IPS-15b (cell line): ENCODE measurements around the gene BHLHE41.

Source experiments
- H3K27me3 ChIP-seq: one replicate; pipeline ENCODE4 v1.6.1; 2013; ENCODE audit warnings: low read length; ENCODE audit not compliant: control insufficient read depth, insufficient read depth
- H3K36me3 ChIP-seq: one replicate; pipeline ENCODE4 v1.6.1; 2013; ENCODE audit warnings: low read length; ENCODE audit not compliant: control insufficient read depth, insufficient read depth
- H3K4me1 ChIP-seq: one replicate; pipeline ENCODE4 v1.6.1; 2013; ENCODE audit warnings: mild to moderate bottlenecking, low read length; ENCODE audit not compliant: control insufficient read depth, insufficient read depth
- H3K4me3 ChIP-seq: one replicate; pipeline ENCODE4 v1.5.1; 2013; ENCODE audit warnings: low read depth, low read length
- H3K9ac ChIP-seq: one replicate; pipeline ENCODE4 v1.6.1; 2013; ENCODE audit warnings: low read depth, mild to moderate bottlenecking, low read length
- H3K9me3 ChIP-seq: one replicate; pipeline ENCODE4 v1.6.1; 2013; ENCODE audit warnings: mild to moderate bottlenecking, low read length; ENCODE audit not compliant: control insufficient read depth, insufficient read depth

BHLHE41 gene

DNA sequence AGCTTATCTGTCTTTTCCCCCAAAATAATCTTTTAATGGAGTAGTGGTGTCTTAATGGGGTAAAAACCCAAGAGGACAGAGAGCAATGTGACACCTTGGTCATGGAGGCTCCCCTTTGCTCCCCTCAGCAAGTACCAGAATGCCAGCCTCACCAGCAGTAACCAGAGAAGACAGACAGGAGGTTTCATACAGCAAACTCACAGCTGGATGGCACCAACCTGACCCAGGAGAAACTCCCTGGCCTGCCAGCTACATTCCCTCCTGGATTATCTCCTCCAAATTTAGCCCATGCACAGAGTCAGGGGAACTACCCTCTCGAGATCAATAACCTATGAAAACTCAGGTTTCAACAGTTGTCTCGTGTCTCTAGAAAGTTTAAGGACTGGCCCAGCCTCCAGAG, 15.9 kb downstream of the BHLHE41 start:
- Histone ChIP-seq H3K9me3 (no peaks in the 10 kb centered on the region), H3K4me1 (peaks cover 29% of the 10 kb centered on the region), H3K36me3 (no peaks in the 10 kb centered on the region)

GRCh38 chr12:26106347-26106746, 18.5 kb downstream of the BHLHE41 start:
- H3K4me1 ChIP-seq: peaks cover 16% of the 10 kb centered on the region
- H3K4me3 ChIP-seq: no peak overlapping the region
- H3K27me3 ChIP-seq: no peaks in the 10 kb centered on the region
- H3K9me3 ChIP-seq: no peaks in the 10 kb centered on the region
- H3K36me3 ChIP-seq: no peaks in the 10 kb centered on the region
- H3K9ac ChIP-seq: no peak overlapping the region

More for the DNA sequence above, 15.9 kb downstream of the BHLHE41 start:
- H3K9ac ChIP-seq: no peak overlapping the region
- no peaks in the 10 kb centered on the region for H3K27me3 ChIP-seq
- no peak overlapping the region for H3K4me3 ChIP-seq

DNA sequence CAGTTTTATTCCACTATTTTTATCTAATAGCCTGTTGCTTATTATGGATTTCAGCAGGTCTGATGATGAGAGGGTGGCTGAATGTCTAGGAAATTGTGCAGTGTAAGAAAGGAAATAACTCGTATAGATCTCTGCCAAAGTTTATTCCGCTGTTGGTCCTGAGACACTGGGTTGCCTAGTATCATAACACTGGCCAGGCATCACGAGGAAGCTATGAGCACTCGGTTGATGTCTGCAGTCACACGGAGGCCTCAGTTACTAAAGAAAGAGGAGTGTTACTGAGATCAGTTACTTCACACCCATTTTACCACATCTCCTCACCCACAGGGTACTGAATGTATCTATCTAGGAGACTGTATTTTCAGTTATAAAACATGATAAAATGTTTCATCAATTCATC, 21.9 kb downstream of the BHLHE41 start:
- Histone ChIP-seq H3K36me3 (no peaks in the 10 kb centered on the region), H3K4me3 (no peak overlapping the region), H3K9ac (no peak overlapping the region), H3K9me3 (no peaks in the 10 kb centered on the region), H3K27me3 (no peaks in the 10 kb centered on the region), H3K4me1 (no peaks in the 10 kb centered on the region)

- H3K4me1 ChIP-seq: no peaks in the 10 kb centered on the region
- H3K27me3 ChIP-seq: no peaks in the 10 kb centered on the region
- no peaks in the 10 kb centered on the region for H3K9me3 ChIP-seq
- H3K4me3 ChIP-seq: no peak overlapping the region
- no peaks in the 10 kb centered on the region for H3K36me3 ChIP-seq
- H3K9ac ChIP-seq: no peak overlapping the region
Measured at GRCh38 chr12:26101763-26102162, 23.1 kb downstream of the BHLHE41 start.

- no peaks in the 10 kb centered on the region for H3K9me3 ChIP-seq
- no peaks in the 10 kb centered on the region for H3K36me3 ChIP-seq
- no peak overlapping the region for H3K4me3 ChIP-seq
- H3K4me1 ChIP-seq: no peaks in the 10 kb centered on the region
- no peaks in the 10 kb centered on the region for H3K27me3 ChIP-seq
- no peak overlapping the region for H3K9ac ChIP-seq
Measured at GRCh38 chr12:26101350-26101734, 23.5 kb downstream of the BHLHE41 start.

DNA sequence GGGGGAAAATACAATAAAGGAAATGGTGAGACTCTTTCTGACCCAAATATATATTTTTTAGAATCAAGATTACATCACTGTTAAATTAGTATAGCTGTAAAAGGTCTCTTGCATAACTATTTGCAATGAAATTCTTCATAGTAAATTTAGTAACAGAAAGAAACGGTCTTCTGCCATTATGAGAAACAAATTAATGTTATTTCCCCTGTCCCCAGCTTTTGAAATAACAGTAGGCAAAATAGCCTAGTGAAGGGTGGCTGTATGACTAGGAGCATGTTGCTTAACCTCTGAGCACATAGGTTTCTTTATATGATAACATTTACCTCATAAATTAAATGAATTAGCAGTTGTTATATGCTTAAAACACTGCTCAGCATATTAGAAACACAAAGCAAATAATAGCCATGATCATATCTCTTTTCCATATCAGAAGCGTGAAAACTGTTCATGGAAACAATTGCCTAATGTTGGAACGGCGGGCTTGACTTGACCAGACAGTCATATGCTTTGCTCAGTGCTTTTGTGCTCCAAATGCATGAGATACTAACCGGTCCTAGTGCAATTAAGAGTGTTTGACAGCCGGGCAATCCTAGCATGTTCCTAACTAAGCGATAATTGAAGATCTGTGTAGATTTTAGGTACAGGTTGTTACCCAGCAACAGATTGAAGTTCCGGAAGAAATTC, 24.0 kb downstream of the BHLHE41 start:
- Histone ChIP-seq H3K4me1 (no peaks in the 10 kb centered on the region), H3K36me3 (no peaks in the 10 kb centered on the region), H3K4me3 (no peak overlapping the region), H3K9me3 (no peaks in the 10 kb centered on the region), H3K9ac (no peak overlapping the region), H3K27me3 (no peaks in the 10 kb centered on the region)

- H3K27me3 ChIP-seq: no peaks in the 10 kb centered on the region
- H3K9me3 ChIP-seq: no peaks in the 10 kb centered on the region
- no peak overlapping the region for H3K9ac ChIP-seq
- no peaks in the 10 kb centered on the region for H3K36me3 ChIP-seq
- no peak overlapping the region for H3K4me3 ChIP-seq
- no peaks in the 10 kb centered on the region for H3K4me1 ChIP-seq
Measured at GRCh38 chr12:26097046-26097878, 27.6 kb downstream of the BHLHE41 start.

GRCh38 chr12:26096036-26096435, 28.8 kb downstream of the BHLHE41 start:
- Histone ChIP-seq H3K36me3 (no peaks in the 10 kb centered on the region), H3K9ac (no peak overlapping the region), H3K27me3 (no peaks in the 10 kb centered on the region), H3K9me3 (no peaks in the 10 kb centered on the region), H3K4me3 (no peak overlapping the region), H3K4me1 (peaks cover 2% of the 10 kb centered on the region)

DNA sequence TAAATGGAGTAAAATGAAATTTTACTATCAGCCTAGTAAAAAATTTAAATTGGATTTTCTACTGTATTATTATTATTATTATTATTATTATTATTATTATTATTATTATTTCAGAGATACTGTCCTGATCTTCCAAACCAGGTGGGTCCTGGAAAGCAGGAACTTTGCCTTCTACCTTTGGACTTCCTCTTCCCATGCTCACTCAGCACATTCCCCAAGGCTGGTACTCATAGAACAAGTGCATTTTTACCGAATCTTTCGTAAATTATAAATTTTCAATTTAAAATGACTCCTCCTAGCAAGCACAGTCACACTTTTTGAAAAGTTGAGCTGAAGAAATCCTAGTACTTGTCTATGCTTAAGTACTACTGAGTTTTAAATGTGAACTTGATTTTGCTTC, 29.7 kb downstream of the BHLHE41 start:
- Histone ChIP-seq H3K9ac (no peak overlapping the region), H3K36me3 (no peaks in the 10 kb centered on the region), H3K4me1 (peaks cover 2% of the 10 kb centered on the region), H3K27me3 (no peaks in the 10 kb centered on the region), H3K9me3 (no peaks in the 10 kb centered on the region), H3K4me3 (no peak overlapping the region)

DNA sequence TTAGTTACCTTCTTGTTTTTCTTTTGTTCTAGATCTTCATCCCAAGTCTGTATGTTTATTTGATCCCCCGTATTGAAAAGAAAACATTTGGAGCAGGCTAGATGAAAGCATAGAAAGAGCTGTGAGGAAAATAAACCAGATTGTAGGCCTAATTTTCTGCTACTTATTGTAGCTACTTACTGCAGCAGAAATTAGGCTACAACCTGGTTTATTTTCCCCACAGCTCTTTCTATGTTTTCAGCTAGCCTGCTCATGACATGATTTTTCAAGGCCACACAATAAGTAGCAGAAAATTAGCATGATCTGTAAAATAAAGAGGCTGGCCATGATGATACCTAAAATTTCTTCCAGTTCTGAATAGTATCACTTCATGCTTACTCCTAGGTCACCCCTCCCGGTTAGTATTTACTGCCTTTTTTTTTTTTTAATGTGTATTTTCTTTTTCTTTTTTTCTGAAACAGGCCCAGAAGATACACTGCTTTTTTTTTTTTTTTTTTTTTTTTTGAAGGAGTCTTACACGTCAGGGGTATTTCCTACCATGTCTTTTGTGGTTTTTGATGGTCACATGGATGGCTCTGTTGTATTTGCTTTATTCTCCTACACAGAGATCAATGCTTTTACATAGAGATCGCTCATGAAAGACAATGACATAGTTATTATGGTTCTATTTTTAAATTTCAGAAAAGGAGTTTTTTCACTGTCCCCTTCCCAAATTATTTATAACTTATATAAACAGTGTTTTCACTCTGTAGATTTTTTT, 32.3 kb downstream of the BHLHE41 start:
- no peaks in the 10 kb centered on the region for H3K9me3 ChIP-seq
- no peak overlapping the region for H3K9ac ChIP-seq
- H3K4me1 ChIP-seq: peaks cover 2% of the 10 kb centered on the region
- no peaks in the 10 kb centered on the region for H3K27me3 ChIP-seq
- H3K36me3 ChIP-seq: no peaks in the 10 kb centered on the region
- H3K4me3 ChIP-seq: no peak overlapping the region

GRCh38 chr12:26091822-26092221, 33.0 kb downstream of the BHLHE41 start:
- no peaks in the 10 kb centered on the region for H3K9me3 ChIP-seq
- no peak overlapping the region for H3K9ac ChIP-seq
- H3K4me3 ChIP-seq: no peak overlapping the region
- H3K36me3 ChIP-seq: no peaks in the 10 kb centered on the region
- H3K4me1 ChIP-seq: peaks cover 2% of the 10 kb centered on the region
- no peaks in the 10 kb centered on the region for H3K27me3 ChIP-seq
